Left lobe of liver (tissue), 2 donors: ENCODE data around the gene TRABD. TPM values are rescaled to one million over a fixed set of nuclear protein-coding genes. Genes with fewer than 3 reads are reported as not detected.

Source experiments
- ATAC-seq: fragments of 200-7000 bp; cut with Tn5 transposase; one replicate; pipeline ENCODE4 v1.9.1; 2020; ENCODE audit warnings: mild to moderate bottlenecking, moderate library complexity
- DNase-seq: peaks from one replicate; pipeline ENCODE4 v3.0.0-alpha.2; 2020; ENCODE audit warnings: low spot score
- total RNA-seq: library from RNA; stranded (reverse); gene quantifications from one replicate; pipeline ENCODE4 v1.2.1, GENCODE V29; 2021
- donor health status: DM: no; HTN: no; CAD: no; lungs with moderate emphysema.
- donor health status: DM: no; HTN: yes; CAD: no.

TRABD gene
- total RNA-seq, 1 donor from 2014 or later, result 25.9 TPM

DNA sequence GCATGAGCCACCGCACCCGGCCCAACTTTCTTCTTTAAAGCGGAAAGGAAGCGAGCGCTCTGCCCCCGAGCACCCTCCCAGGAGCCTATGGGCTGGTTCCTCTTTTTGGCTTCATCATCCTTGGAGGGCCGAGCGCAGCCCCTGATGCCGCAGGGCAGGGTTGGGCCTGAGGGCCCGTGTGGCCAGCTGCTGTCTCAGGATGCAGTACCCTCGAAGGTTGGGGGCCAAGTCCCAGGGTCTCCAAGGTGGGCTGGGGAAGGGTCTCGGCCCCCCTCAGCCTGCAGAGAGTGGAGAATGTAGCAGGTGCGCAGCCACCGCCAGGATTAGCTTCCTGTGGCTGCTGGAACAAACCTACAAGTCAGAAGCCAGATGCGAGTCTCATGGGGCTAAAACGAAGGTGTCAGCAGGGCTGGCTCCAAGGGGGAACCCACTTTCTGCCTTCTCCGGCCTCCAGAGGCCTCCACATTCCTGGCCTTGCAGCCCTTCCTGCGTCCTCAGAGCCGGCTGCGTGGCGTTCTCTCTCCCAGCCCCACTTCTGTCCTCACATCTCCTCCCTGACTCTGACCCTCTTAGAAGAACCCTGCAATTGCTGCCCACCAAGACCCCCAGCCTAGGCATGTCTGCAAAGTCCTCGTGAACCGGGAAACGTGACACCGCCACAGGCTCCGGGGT is 12.3 kb upstream of the TRABD start:
- DNase-seq, result no peak

GRCh38 chr22:50173983-50174355 is 11.7 kb upstream of the TRABD start:
- DNase-seq, result no peak

More for the DNA sequence above, 12.3 kb upstream of the TRABD start:
- no peak for ATAC-seq

DNA sequence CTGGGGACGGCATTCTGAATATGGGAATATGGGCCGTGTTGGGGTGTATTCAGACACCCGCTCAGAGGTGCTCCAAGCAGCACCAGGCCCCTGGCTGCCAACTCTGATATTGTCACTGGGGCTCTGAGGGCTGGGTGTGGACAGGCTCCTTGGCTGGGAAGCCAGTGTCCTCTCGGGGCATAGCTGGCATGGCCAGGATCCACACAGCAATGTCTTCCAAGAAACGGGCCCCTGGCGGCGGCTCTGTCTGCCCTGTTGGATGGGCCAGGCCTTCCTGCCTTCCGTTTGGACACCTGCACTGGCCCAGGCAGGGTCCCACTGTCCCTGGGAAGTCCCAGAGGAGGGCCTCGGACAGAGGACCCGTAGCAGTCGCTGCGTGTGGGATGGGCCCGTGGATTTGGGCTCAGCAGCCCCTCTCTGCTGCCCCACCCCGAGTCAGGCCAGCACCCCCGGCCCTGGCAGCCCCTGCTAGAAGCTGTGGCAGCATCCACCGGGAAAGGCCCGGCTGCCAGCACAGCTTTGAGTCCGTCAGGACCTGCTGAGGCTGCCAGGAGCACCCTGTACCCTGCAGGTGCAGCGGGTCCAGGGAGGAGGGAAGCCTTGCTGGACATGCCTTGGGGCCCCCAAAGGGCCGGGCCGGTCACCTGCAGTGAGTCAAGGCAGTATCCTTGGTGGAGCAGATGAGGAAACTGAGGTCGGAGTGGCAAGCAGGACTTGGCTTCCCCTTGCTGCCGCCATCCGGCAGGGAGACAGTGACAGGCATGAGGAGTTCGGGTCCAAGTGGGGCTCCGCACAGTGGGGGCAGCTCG is 11.1 kb upstream of the TRABD start:
- ATAC-seq (no peak), DNase-seq (no peak)

More at GRCh38 chr22:50173983-50174355, 11.7 kb upstream of the TRABD start:
- no peak for ATAC-seq

GRCh38 chr22:50175191-50175461 is 10.6 kb upstream of the TRABD start:
- no peak for DNase-seq
- ATAC-seq, result no peak

DNA sequence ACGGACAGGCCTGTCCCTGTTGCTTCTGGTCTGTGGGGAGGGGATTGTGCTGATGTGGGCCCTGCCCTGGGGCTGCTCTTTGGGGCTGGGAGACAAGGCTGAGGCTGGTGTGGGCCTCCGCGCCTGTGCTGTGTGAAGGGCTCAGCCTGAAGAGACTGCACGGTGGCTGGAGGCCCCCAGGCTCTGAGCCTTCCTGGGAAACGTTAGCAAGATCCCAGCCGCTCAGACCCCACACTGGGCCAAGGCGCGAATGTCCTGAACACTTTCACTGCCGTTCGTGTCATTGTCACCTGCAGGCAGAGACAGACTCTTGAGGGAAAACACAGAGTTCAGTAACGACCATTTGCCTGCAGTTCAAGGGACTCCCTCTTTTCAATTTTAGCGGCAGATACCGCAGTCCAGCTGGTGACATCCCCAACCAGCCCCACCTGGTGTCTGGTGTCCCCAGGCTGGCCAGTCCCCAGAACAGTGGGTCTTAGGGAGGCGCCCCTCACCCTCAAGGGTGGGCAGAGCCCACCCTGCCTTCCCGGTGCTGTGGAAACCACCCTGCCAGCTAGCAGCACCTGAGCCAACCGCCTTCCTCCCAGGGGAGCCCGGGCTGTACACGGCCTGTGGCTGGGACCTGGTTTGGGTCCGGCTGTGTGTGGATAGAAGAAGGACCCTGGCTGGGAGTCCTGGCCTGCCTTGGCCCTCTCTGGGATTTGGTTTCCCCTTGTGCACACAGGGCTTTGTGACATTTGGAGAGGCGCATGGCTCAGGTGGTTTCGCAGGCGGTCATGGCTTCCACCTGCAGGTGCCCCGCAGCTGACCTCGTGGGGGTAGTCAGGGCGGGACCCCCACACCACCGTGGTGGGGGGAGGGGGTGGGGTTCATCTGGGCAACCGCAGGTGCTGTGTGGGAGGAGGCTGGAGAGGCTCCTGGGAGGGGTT is 9.5 kb upstream of the TRABD start:
- DNase-seq (no peak), ATAC-seq (no peak)

DNA sequence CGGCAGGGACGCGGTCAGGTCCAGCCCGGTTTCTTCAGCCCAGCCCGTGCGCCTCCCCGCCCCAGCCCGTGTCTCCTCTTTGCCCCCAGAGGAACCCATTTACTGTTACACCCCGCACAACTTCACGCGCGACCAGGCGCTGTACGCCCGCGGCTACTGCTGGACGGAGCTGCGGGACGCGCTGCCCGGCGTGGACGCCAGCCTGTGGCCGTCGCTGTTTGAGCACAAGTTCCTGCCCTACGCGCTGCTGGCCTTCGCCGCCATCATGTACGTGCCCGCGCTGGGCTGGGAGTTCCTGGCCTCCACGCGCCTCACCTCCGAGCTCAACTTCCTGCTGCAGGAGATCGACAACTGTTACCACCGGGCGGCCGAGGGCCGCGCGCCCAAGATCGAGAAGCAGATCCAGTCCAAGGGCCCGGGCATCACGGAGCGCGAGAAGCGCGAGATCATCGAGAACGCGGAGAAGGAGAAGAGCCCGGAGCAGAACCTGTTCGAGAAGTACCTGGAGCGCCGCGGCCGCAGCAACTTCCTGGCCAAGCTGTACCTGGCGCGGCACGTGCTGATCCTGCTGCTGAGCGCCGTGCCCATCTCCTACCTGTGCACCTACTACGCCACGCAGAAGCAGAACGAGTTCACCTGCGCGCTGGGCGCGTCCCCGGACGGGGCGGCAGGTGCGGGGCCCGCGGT is 8.7 kb upstream of the TRABD start:
- no peak for DNase-seq
- ATAC-seq, result no peak

DNA sequence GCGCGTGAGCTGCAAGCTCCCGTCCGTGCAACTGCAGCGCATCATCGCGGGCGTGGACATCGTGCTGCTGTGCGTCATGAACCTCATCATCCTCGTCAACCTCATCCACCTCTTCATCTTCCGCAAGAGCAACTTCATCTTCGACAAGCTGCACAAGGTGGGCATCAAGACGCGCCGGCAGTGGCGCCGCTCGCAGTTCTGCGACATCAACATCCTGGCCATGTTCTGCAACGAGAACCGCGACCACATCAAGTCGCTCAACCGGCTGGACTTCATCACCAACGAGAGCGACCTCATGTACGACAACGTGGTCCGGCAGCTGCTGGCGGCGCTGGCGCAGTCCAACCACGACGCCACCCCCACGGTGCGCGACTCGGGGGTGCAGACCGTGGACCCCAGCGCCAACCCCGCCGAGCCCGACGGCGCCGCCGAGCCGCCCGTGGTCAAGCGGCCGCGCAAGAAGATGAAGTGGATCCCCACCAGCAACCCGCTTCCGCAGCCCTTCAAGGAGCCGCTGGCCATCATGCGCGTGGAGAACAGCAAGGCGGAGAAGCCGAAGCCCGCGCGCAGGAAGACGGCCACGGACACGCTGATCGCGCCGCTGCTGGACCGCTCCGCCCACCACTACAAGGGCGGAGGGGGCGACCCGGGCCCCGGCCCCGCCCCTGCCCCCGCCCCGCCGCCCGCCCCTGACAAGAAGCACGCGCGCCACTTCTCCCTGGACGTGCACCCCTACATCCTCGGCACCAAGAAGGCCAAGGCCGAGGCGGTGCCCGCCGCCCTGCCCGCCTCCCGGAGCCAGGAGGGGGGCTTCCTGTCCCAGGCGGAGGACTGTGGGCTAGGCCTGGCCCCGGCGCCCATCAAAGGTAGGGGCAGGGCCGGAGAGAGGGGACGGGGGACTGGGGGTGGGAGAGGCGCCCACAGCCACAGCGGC is 7.9 kb upstream of the TRABD start:
- DNase-seq (no peak), ATAC-seq (no peak)

DNA sequence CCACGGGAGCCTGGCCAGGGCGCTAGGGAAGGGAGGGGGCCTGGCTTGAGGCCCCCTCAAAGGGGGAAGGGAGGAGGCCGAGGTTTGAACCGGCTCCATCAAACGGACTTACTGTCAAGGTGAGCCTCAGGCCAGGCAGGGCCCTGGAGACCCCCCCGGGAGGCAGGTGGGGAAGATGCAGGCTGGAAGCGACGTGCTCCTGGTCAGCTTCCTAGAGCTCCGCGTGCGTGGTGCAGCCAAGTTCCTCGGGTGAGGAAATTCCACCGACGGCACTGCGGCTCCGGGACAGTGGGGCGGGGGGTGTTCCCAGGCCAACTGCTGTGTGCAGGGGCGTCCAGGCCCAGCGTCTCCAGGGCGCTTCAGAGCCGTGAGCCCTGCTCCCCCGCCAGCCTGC is 7.2 kb upstream of the TRABD start:
- DNase-seq (no peak), ATAC-seq (no peak)

DNA sequence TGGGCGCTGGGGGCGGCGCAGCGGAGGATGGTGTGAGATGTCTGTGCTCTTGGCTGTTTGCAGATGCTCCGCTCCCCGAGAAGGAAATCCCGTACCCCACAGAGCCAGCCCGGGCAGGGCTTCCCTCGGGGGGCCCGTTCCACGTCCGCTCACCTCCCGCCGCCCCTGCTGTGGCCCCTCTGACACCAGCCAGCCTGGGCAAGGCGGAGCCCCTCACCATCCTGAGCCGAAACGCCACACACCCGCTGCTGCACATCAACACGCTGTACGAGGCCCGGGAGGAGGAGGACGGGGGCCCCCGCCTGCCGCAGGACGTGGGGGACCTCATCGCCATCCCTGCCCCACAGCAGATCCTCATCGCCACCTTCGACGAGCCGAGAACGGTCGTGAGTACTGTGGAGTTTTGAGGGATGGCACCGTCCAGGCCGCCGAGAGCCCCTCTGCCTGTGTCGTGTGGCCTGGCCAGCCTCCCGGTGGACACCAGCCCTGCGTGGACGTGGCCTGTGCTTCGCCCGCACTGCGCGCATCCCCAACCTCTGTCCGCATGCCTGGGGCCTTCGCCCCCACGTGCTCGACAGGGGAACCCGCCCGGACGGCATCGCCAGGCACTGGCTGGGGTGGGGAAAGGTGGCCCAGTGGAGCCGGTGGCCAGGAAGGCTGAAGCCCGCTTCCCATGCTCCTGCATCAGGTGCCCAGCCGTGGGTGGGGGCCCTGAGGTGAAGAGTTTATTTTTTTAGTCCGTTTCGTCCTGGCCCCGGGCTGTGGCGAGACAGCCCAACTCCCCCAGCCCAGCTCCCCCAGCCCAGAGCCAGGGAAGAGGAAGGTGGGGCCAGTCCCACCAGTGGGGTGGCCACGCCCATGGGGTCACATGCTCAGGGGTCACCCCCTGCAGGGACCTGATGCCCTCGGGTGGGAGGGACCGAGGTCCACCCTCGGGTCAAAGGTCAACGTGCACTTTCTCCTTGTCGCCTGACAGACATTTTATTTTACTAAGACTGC is 6.5 kb upstream of the TRABD start:
- peak; percentile 44 for DNase-seq
- ATAC-seq, result no peak

DNA sequence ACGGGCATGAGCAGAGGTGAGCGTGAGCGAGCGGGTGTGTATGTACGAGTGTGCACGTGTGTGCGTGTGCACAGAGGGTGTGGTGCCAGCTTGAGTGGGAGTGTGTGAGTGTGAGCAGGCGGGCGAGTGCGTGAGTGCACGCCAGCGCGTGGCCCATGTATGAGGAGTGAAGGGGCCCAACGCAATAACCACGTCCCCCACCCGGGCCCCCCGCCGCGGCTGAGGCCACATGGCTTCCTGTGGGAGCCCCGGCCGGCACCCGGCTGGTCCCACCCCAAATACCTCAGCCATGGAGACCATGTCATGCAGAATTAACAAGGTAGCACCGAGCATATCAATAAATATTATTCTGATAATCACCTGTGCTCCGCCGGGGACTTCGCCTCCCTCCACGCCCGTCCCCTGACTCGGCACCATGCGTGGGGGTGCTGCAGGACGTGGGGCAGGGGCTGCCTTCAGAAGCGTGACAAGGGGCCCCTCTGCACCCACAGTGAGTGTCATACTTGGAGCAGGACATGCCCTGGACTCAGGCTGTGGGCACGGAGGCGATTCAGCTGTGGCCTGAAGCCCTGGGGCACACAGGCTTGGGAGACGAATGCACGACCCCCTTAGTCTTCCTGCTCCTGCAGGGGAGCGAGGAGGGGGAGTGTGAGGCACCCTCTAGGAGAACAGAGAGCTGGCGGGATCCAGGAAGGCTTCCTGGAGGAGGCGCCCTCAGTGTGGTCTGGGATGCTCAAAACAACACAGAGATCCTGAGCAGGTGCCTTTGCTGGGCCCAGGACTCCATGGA is 5.6 kb upstream of the TRABD start:
- no peak for ATAC-seq
- DNase-seq, result peak; percentile 44

GRCh38 chr22:50180727-50181521 is 4.8 kb upstream of the TRABD start:
- DNase-seq, result peak; percentile 45
- no peak for ATAC-seq

DNA sequence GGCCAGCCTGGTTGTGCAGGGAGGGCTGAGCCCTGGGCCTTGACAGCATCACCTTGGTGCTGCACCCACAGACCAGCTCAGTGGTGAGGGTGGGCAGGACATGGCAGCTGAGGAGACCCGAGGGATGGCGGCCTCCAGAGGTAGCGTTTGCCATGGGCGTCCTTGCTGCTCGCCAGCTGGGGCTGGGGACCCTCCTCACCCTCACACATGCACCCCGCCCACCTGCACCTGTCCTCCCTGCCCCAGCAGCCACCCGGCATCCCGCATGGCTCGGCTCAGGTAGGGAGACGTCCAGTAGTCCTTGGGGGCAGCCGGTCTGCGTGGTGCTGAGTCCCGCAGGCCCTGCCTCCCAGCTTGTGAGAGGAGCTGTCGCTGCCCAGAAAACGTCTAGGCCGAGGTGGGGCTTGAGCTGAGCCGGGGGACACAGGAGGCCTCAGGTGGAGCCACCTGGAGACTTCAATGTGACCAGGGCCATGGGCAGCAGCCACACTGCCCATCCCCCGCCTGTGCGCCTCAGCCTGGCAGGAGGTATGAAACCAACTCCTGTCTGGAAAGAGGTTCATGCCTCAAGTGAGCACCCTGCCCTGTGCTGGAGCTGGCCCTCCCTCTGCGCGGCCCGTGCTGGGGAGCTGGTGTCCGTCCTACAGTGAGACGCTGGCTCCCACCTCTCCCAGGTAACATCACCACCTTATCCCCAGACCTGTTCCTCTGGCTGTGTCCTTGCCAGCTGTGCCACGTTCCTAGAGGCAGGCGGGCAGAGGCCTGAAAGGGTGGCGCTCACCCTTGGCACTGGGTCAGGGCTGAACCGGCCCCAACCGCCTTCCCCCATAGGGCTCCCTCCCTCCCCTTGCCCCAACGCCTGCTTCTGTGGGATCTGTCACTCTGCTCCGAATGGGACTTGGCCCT is 3.3 kb upstream of the TRABD start:
- DNase-seq (peak; percentile 83), ATAC-seq (peak; percentile 63)

DNA sequence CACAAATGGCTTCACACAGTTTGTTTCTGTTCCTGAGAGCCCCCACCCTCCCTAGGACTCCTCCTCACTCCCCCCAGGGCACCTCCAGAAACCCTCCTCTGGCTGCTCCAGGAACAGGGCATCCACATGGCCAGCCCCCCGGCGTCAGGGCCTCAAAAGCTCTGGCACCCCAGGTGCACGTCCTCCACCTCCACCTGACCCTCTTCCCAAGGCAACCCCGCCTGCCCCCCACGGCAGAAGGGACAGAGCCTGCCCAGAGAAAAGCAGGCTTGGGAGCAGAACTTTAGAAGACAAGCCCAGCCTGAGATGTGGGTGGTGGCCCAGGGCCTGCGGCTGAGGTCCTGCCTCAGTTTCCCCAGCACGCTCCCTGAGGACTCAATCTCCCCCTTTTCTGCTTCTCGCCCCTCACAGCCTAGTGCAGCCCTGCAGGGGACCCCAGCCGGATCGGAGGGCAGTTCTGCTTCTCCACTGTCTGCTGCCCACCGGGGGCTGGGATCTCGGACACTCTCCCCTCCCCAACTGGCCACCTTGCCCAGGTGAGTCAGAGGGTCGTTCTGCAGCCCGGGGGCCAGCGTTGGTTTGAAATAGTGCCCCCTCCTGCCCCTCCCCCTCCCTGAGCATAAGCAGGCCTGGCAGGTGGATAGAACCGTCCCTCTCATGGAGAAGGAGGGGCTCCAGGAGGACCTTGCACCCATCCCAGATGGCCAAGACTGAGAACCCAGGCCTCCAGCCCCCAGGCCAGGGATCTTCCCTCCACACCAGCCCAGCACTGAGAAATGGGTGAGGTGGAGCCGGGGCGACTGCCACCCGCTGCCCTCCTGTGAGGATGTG is 2.4 kb upstream of the TRABD start:
- DNase-seq (peak; percentile 45), ATAC-seq (no peak)

DNA sequence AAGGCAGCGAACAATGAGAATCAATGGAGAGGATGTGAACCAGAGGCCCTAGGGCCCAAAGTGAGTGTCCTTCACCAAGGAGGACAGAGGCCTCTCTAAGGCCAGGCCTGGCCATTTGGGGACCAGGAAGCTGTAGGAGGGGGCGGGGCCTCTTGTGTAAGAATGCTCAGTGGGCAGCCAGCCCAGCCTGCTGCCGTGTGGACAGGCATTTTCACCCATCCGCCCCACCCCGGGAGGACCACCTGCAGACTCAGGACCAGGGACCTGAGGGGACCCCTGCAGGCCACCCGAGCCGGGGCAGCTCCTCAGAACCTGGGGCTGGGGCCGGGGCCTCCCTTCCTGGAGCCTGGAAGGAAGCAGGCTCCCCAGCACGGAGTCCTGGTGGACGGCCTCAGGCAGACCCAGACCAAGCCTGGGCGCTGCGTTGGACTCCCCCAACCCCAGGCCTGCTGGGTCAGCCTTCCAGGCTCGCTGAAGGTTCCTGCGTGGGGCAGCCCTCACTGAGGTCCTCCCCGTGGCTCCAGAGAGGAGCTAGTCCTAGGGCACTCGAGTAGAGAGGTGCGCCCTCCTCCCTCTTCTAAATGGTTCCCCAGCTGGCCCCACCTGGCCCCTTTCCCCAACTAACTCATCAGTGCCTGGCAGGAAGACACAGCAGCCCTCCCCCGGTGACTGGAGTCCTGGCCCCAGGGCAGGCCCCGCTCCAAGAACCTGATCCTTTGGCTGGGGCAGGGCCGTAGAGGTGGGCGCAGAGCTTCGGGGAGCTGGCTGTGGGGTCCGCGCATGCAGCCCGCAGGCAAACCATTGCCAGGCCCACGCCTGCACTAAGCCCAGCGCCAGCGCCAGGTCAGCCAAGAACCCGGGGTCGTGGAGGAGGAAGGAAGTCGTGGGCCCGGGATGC is 1.5 kb upstream of the TRABD start:
- ATAC-seq (peak; percentile 52), DNase-seq (peak; percentile 79)
